Testis (tissue), 2 donors: ENCODE measurements around the gene TAF1B.

Experiments used
- CTCF ChIP-seq, 3 experiments: fragments of 450-650 bp in 2 of 3; fragments of 200-600 bp in 1 of 3; sonication (generic) in 1 of 3; IDR thresholded peaks; one replicate each; pipeline ENCODE4 v1.5.1; 2016 to 2019; ENCODE audit warnings: antibody characterized with exemption in 3 of 3, mild to moderate bottlenecking in 2 of 3, moderate library complexity in 1 of 3
- POLR2A ChIP-seq: fragments of 450-650 bp; IDR thresholded peaks from one replicate; pipeline ENCODE4 v1.6.1; 2017; ENCODE audit warnings: antibody characterized with exemption, mild to moderate bottlenecking, moderate library complexity

GRCh38 chr2:9937258-9937657 is 94.0 kb downstream of the TAF1B start:
- TF ChIP-seq CTCF (IDR thresholded peaks at IDR 0.05): no peak
- no peak for TF ChIP-seq POLR2A
